ENCODE results near the gene BCO1. TPM values are rescaled to one million over a fixed set of nuclear protein-coding genes. Genes with fewer than 3 reads are reported as not detected.
A peak's percentile ranks its signal among the peaks of the same experiment; 100 is the strongest.

The BCO1 gene
- total and polyA plus RNA-seq, 2 of the 4 experiments (the other 2 are of a cell fraction): not detected

- BruUV-seq (replicated peaks): no TSS peak
- no peak for DNase-seq
- H2BK20ac ChIP-seq (ENCODE audit: low read depth, low read length): no peak overlapping the region
- no peak overlapping the region for H3K9ac ChIP-seq (ENCODE audit: low read depth, low read length)
- no peak overlapping the region for H3K56ac ChIP-seq (ENCODE audit: extremely low read depth, insufficient read depth, low read length)
- TF ChIP-seq MAFK (IDR thresholded peaks at IDR 0.05; ENCODE audit: low read depth, low read length) (no peak), ELK1 (IDR thresholded peaks at IDR 0.05; ENCODE audit: borderline replicate concordance, low read depth, low read length) (no peak), SMC3 (IDR thresholded peaks at IDR 0.05; ENCODE audit: low read depth, low read length) (no peak), RAD21 (IDR thresholded peaks at IDR 0.05; ENCODE audit: low read length) (no peak), BHLHE40 (IDR thresholded peaks at IDR 0.05; ENCODE audit: low read depth, low read length) (no peak), USF2 (IDR thresholded peaks at IDR 0.05; ENCODE audit: low read depth, low read length) (no peak), MXI1 (IDR thresholded peaks at IDR 0.05; ENCODE audit: borderline replicate concordance, low read depth, low read length) (no peak), FOS (IDR thresholded peaks at IDR 0.05; ENCODE audit: low read depth, low read length) (no peak), RCOR1 (IDR thresholded peaks at IDR 0.05; ENCODE audit: insufficient replicate concordance, low read length) (no peak), CHD1 (IDR thresholded peaks at IDR 0.05; ENCODE audit: low read depth, low read length) (no peak), CEBPB (IDR thresholded peaks at IDR 0.05; ENCODE audit: low read depth, low read length) (no peak), NFE2L2 (IDR thresholded peaks at IDR 0.05; ENCODE audit: low read depth, low read length) (no peak), RFX5 (IDR thresholded peaks at IDR 0.05; ENCODE audit: low read depth, low read length) (no peak), MAZ (IDR thresholded peaks at IDR 0.05; ENCODE audit: borderline replicate concordance, low read depth, low read length) (no peak), CTCF (conservative IDR thresholded peaks at IDR 0.05; ENCODE audit: low read depth, low read length) (no peak), POLR2A (IDR thresholded peaks at IDR 0.05; ENCODE audit: low read depth, low read length) (no peak)
- H3K27me3 ChIP-seq (ENCODE audit: control insufficient read depth, insufficient read depth, low read length): peaks cover 2% of the 10 kb centered on the region; the same call in 1 of the 2 replicates
- no CpG with 5 or more reads among the region's 10 CpGs for WGBS, 2 experiments (ENCODE audit: extremely low coverage in 2 of 2, insufficient read length in 1 of 2)
- H3K36me3 ChIP-seq (ENCODE audit: control insufficient read depth, insufficient read depth, low read length): no peaks in the 10 kb centered on the region
- H3K23ac ChIP-seq (ENCODE audit: low read depth, low read length): no peak overlapping the region
- intact Hi-C loops (cut with micrococcal nuclease): loop anchor here (10.0 kb wide), 1 partner anchor 77 kb away; the partner anchor contains the start of gene GAN
- H2AK9ac ChIP-seq (replicated peaks; ENCODE audit: low read depth, low read length, poor library complexity): no peak overlapping the region
- POLR2A ChIA-PET (ENCODE audit: unreplicated experiment): no interaction called here
- no peak for ATAC-seq (ENCODE audit: low read depth)
- no peak overlapping the region for H4K8ac ChIP-seq (ENCODE audit: low read depth in 2 of 2, low read length in 2 of 2)
- no peaks in the 10 kb centered on the region for H3K79me1 ChIP-seq (ENCODE audit: low read depth in 1 of 2, low read length in 2 of 2)
- H3K27ac ChIP-seq (ENCODE audit: insufficient read depth, low read length): no peak overlapping the region
- no peak overlapping the region for H4K91ac ChIP-seq (ENCODE audit: insufficient read depth, low read depth, low read length)
- in situ Hi-C loops (cut with MboI; ENCODE audit: low sequenced_read_pairs): no loop called here
- dilution Hi-C loops (cut with HindIII; ENCODE audit: low sequenced_read_pairs, unreplicated experiment): no loop called here
- no peaks in the 10 kb centered on the region for H3K9me1 ChIP-seq (ENCODE audit: insufficient read depth, low read length)
- no peak overlapping the region for H3K4ac ChIP-seq (ENCODE audit: low read depth, low read length)
- no peak overlapping the region for H3K4me3 ChIP-seq (ENCODE audit: insufficient read depth, low read depth, low read length)
- no peak overlapping the region for H3K14ac ChIP-seq (replicated peaks; ENCODE audit: low read depth, low read length)
- H4K5ac ChIP-seq (ENCODE audit: low read depth, low read length): no peak overlapping the region
- no peaks in the 10 kb centered on the region for H4K20me1 ChIP-seq (ENCODE audit: insufficient read depth, low read length)
- no peak overlapping the region for H3K18ac ChIP-seq (ENCODE audit: low read depth, low read length)
- H3K4me1 ChIP-seq (ENCODE audit: control insufficient read depth, insufficient read depth, low read length): no peaks in the 10 kb centered on the region
- H3K9me3 ChIP-seq (ENCODE audit: control insufficient read depth, insufficient read depth, low read length): no peaks in the 10 kb centered on the region
- no peak overlapping the region for H2AK5ac ChIP-seq (ENCODE audit: low read depth, low read length)
- no peak overlapping the region for H2BK5ac ChIP-seq (ENCODE audit: low read depth, low read length, poor library complexity, severe bottlenecking)
- H2BK15ac ChIP-seq (ENCODE audit: low read depth, low read length): no peak overlapping the region
- no peak overlapping the region for H2BK120ac ChIP-seq (ENCODE audit: low read depth, low read length)
- peak overlapping the region; percentile 72 for H2AFZ ChIP-seq (replicated peaks; ENCODE audit: low read length, poor library complexity)
- H3K4me2 ChIP-seq (ENCODE audit: low read depth, low read length): no peak overlapping the region; the same call in 1 of the 2 replicates
- CTCF ChIA-PET: interaction anchor here (0.6 kb wide), 1 partner anchor 856 kb away, joined by 3 read pairs; no protein-coding TSS in a partner anchor
These were observed 570 bp upstream of the BCO1 start for GRCh38 chr16:81237942-81238295.

Measured in IMR-90 (cell line).